Erythroblast (primary cell): ENCODE data around the gene TBL1Y.

ENCODE experiments used
- GATA1 ChIP-seq: IDR thresholded peaks from 2 replicates; pipeline ENCODE4 v1.6.1; 2011; ENCODE audit warnings: low read depth, mild to moderate bottlenecking, control low read depth, low read length, moderate library complexity
- POLR2A ChIP-seq: IDR thresholded peaks from 2 replicates; pipeline ENCODE4 v1.6.1; 2011; ENCODE audit warnings: mild to moderate bottlenecking, low read length

- TF ChIP-seq POLR2A = no peak
- no peak for TF ChIP-seq GATA1
Observed at GRCh38 chrY:7110086-7110485, 199.6 kb downstream of the TBL1Y start.
